NCI-H2029 (cell line): ENCODE results near the gene FBXO44.

ENCODE experiments used
- DNase-seq: peaks from one replicate; lab custom pipeline; 2025; lab: John Stamatoyannopoulos, UW

FBXO44 gene

DNA sequence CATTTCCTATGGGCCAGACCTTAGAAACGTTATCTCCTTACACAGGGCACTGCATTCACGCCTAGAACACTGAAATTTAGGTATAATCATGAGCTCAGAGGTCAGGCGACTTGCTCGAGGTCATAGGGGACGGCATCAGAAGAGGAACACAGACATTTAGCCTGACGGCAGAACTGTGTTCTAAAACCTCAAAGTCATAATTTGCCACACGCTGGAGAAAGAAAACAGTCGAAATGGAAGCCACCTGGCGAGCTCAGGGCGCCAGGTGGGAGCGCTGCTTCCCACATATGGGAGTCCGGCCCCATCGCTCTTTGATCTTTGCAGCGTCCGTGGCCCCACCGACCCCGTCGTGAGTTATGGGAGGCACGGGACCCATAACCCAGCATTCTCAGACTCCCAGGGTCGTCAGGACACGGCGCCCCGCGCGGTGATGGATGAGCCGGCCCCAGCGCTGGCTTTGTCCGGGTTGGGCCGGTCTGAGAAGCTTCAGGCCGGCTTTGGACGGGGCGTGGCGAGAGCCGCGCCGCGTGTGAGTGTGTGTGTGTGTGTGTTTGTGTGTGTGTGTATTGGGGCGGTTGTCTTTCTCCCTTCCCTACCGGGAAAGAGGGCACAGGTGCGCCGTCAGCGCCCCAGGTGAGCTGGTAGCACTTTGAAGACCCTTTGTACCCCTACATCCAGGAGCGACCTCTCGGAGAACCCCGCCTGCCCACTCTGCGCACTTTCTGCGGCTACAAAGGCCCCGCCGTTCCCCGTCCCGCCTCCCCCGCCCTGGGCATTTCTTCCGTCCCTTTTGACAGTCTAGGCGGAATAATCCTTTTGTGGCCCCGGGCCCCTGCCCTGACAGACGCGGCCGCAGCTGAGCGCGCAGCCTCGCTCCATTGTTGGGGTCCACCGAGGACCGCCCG lies 36.0 kb downstream of the FBXO44 start:
- peak; percentile 12 for DNase-seq

DNA sequence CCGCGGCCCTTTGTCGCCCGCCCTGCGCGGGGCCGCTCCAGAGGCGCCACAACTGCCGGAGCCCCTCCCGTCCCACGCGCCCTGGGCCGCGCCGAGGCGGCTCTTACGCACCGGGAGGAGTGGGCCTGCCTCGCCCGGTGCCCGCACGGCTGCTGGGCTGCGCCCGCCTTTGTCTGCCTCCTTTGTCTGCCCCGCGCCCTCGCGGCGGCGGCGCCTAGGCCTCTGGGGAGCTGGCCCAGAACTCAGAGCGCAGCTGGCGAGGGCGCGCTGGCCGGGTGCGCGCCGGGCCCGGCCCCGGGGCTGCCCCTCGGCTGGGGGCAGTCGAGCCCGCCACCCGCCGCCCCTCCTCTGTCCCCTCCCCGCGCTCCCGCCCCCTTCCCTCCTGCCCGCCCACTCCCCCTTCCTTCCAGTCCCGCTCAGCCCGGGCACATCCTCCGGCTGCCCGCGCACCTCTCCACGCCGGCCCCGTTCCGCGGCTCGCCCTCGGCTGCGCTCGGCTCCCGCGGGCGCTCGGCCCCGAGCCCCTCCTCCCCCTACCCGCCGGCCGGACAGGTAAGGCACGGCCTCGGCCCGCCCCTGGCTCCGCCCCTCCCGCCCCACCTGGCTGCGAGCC lies 36.7 kb downstream of the FBXO44 start, which contains the start of gene DRAXIN:
Gene DRAXIN, plus strand, starts transcription at position 409 of the 613 bp plus-strand sequence. CDS start 14,549 bp downstream, outside the sequence.
- peak; percentile 7 for DNase-seq

DNA sequence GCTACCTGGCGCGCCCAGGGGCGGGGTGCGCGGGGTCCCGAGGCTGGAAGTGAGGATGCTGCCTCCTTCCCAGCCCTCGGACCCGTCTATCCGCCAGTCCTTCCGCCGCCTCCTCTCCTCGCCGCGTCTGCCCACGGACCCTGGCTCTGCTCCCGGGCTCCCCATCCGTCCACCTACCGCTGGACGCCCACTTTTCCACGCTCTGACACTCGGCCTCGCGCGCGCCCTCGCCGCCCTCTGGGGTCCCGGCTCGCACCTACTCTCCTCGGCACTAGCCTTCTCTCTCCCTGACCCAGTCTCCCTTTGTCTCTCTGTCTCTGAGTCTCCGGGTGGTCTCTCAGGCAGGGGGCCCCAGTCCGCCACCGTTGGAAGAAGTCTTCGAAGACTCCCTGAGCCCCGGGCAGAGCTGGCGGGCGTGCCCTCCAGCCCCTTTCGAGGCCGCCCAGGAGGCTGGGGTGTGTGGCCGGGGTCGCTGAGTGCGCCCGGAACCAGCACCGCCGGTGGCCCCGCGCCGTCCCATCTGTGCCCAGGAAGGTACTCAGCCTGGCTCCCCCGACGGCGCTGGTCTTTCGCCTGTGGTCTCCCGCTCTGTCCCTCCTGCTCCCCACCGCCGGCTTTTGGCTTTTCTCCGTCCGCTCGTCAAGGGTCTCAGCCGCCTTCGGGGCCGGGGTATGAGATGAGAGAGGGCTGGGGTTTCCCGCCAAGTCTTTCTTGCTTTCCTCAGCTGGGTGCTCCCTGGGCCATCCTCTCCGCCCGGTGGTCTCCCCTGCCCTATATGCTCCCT lies 37.4 kb downstream of the FBXO44 start:
- DNase-seq: no peak

DNA sequence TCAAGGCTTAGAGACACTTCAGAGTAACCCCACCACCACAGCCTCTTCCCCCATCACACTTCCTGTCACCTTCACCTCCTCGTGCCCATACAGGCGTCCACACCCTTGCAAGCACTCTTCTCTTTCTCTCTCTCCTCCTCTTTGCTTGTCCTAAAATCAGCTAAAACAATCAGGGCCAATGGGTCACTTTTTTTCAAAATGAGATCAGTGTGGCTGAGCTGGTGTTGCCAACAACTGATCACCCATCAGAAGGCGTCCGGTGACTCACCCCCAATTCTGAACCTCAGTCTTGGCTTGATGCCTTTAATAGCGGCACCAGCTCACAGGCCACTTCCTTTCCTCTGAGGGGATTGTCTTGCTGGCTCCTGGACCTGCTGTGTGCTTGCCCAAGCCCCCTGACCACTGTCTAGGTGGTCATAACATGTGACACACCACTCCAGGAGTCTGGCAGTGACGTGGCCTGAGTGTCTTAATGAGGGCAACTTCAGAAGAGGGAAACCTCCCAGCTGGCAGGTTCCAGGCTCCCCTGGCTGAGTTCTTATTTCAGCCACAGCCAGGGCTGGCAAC lies 38.4 kb downstream of the FBXO44 start:
- no peak for DNase-seq

DNA sequence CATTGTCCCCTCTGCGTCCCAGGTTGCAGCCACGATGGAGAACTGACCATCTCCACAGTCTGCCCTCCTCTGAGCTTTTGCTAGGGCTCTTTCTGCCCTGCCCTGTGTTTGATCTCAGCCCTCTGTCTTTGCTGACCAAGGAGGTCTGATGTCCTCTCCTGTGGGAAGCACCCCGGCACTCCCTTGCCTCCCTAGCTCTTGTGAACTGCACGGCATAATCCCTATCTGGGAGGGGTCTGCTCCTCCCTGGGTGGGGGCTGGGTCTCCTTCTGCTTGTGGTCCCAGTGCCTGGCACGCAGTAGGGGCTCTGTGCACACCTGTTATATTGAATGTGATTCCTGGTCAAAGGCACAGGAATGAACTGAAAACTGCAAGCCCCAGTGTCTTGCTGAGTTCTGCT lies 39.2 kb downstream of the FBXO44 start:
- DNase-seq: no peak

DNA sequence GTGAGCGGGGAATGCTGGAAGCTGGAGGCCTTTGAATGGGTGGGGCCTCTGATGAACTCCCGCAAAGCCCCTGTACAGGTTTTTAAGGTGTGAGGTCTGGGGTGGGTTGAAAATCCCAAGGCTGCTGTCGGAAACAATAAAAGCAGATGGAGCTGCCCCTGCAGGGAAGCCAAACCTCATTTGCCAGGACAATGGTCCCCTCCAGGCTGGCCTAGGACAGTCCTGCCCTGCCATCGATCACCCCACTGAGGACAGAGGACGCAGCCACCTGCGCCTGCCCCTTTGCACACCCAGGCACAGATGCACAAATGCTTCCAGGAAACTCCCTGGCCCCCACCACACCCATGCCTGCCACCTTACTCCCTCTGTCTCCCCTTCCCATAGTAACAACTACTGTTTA lies 41.2 kb downstream of the FBXO44 start:
- no peak for DNase-seq

DNA sequence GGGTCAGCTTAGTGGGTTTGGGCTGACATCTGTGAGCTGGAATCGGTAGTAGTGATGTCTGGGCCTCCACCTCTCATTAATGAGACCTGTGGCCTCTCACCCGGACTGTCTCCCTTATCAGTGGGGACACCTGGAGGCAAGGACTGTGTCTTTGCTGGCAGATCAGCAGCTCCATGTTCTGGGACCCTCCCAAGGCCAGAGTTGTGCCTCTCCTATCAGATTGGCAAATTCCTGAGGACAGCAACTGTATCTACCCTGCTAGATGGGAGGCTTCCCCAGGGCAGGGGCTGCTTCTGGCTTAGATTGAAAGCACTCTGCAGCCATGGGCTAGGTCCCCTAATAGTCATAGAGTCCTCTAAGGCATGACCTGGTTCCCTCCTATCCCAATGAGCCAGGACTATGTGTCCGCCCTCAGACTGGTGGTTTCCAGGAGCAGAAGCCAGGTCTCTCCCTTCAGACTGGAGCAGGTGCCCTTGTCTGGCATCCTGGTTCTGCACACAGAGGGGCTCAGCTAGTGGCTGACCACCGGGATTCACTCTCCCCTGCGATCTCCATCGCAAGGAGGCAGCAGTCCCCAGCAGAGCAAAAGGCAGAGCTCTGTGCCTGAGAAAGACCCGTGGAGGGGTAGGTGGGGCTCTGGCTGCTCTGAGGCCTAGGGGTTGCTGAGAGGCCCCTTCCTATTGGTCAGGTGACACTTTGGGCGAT lies 42.7 kb downstream of the FBXO44 start:
- no peak for DNase-seq

DNA sequence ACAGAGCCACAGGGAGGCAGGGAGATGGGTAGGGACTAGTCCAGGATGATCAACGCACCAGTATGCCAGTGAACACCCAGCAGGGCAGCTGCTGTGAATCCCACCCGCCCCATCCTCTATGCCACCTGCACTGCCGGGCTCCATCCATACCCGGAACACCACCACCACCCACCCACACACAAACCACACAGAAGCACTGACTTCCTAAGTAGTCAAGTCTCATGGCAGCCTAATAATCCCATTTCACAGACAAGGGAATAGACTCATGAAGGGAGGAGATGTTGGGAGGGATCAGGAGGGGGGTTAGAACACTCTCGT lies 43.2 kb downstream of the FBXO44 start:
- no peak for DNase-seq

DNA sequence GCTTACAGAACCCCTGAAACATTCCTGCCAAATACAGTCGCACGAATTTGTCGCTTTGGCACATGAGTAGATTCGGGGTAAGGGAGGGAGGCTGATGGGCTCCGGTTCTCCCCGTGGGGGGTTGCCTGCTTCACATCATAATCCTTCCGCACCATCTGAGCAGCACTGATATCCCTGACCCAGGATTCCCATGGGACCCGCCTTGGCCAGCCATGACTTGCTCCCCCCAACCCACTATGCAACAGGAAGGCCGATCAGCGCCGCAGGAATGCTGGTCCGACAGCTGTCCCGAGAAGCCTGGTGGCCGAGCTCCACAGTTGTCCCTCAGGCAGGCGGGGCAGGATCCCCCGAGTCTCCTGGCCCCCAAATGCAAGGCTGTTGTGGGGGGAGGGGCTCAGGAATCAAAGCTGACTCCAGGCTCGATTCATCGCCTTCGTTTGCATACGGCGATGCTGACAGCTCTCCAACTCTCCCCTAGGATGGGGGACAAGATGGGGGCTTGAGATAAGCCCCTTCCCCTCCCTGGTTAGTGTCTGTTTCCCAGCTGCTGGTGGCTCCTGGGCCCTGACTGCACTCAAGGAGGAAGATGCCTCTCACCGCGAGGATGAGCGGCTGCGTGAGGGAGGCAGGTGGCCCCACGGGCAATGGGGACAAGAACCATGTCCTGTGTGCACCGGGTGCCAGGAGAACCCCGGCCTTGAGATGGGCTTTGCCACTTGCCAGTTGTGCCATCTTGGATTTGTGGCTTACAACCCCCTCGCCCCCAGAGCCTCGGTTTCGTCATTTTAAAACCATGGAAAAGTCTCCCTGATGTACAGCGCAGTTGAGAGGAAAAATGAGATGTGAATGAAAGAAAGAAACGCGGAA lies 46.2 kb downstream of the FBXO44 start:
- no peak for DNase-seq

DNA sequence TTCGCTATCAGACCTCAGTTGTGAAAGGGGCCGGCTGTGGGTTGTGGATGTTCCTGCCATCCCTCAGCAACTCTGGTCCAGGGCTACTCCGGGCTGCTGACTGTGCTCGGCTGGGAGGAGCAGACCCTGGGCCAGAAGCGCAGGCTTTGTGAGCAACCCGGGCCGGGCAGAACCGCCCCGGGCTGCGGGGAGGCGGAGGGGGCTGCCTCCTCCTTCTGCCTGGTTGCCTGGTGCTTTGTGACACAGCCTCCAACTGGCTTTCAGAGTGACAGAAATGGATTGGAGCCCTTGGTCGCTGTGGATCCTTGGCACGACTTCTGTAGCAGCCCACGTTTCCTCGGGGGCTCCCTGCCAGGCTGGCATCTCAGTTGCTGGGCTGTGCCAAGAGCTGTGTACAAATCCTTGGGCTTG lies 46.9 kb downstream of the FBXO44 start:
- DNase-seq: no peak

DNA sequence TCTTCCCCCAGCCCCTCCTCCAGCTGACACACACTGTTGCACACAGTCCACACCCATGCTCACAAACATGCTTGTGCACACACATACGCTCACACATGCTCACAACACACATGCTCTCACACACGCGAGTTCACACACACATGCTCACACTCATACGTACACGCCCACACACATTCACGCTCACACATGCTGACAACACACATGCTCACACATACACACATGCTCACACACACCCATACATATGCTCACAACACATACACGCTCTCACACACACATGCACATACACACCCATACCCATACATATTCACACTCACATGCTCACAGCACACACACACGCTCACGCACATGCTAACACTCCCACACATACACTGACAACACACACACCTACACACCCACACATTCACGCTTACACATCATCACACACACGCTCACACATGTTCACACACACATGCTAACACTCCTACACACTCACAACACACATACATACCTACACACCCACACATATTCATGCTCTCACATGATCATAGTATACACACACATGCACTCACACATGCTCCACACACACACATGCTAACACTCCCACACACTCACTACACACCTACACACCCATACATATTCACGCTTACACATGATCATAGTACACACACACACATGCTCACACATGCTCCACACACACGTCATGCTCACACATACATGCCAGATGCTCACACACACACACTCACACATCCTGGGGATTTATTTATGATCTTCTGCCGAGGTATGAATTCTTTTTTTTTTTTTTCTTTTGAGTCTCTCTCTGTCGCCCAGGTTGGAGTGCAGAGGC lies 47.5 kb downstream of the FBXO44 start:
- no peak for DNase-seq

DNA sequence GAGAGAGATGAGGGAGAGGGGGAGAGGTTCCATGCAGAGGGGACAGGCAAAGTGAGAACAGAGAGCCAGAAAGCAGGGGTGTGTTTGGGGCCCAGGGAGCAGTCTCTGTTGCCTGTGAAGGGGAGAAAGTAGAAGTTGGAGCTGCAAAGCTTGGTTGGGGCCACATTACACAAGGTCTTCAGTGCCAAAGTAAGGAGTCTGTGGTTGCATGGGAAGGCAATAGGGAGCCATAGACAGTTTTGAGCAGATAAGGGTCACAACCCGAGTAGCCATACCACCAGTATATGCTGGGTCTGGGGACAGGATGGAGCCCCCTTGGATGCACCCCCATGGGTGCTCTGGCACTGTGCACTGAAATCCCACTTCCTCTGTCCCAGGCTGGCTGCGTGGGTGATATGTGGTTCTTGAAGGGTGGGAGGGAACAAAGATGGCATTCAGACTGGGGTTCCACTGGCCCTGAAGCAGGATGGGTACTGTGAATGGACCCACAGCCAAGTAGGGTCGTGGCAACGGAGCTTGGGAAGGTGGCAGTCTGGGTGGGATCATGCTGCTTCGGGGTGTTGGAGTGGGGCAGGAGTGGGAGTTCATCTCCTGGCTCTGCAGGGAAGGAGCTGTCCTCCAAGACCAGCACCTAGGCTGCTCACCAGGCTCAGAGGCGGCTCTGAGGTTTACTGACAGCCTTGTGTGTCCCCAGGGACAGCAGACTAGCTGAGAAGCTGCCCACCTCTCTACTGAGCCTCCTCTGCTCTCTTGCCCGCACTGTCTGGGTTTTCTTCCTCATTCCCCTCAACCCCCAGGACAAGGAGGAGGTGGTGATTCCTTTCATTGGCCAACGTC lies 48.9 kb downstream of the FBXO44 start:
- no peak for DNase-seq

DNA sequence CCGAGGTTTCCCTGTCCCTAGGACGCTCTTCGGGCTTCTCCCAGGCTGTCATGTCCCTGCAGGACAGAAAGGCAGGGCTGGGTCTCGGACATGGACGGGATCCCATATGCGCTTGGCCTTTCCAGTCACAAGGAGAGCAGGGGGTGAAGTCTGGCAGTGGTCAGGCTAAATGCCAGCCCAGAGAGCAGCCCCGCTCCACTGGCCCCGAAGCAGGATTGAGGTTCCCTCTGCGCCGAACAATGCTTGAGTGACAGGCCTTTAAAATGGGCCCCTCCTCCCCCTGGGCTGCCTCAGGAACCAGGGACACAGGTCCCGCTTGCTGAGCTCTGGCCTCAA lies 49.5 kb downstream of the FBXO44 start:
- DNase-seq: no peak

DNA sequence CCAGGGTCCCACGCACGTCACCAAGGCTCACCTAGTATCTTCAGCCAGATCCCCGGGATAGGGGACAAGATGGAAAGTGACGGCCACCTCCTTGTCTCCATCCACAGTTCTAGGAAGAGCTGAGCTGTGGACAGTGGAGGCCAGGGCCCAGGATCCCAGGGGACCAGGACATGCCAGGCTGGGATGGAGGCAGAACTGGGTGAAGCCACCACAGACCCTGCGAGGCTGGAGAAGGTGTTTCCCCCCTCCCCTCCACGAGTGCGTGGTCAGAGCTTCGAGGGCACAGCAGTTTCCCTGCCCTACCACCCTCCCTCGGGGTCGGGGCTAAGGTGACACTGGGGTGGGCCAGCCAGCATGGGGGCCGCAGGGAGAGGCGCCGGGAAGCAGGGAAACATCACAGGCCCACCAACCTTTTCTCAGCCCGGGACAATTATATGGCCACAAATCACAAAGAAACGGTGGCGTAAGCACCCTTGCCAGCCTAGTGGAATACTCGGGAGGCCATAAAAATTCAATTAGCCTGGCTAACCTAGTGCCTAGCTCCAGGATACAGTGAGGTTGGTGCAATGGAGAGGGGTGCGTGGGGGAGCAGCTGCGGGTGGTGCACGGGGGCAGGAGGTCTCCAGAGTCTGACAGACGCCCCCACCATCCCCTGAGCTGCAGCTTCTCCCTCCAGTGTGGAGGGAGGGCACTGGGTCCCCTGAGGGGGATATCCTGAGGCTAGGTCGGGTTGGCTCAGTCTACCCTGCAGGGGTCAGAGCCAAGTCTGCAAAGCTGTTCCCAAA lies 50.2 kb downstream of the FBXO44 start:
- no peak for DNase-seq

DNA sequence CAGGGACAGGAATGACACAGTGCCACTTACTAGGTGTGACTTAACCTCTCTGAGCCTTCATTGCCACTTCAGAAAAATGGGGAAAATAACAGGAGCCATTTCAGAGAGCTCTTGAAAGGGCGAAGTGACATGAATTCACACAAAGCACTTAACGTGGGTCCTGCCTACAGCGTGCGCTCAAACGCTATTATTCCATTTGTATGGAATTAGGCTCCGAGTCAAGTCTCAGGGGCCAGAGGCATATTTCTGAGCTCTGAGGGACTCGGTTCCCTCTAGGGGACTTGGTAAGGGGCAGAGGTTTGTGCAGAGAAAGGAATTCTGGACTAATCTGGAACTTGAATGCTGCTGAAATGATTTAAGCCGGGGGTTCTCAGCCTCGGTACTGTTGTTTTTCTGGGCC lies 50.9 kb downstream of the FBXO44 start:
- no peak for DNase-seq

DNA sequence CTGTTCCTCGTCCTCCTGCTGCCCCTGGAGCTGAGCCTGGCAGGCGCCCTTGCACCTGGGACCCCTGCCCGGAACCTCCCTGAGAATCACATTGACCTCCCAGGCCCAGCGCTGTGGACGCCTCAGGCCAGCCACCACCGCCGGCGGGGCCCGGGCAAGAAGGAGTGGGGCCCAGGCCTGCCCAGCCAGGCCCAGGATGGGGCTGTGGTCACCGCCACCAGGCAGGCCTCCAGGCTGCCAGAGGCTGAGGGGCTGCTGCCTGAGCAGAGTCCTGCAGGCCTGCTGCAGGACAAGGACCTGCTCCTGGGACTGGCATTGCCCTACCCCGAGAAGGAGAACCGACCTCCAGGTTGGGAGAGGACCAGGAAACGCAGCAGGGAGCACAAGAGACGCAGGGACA lies 51.6 kb downstream of the FBXO44 start:
- no peak for DNase-seq

DNA sequence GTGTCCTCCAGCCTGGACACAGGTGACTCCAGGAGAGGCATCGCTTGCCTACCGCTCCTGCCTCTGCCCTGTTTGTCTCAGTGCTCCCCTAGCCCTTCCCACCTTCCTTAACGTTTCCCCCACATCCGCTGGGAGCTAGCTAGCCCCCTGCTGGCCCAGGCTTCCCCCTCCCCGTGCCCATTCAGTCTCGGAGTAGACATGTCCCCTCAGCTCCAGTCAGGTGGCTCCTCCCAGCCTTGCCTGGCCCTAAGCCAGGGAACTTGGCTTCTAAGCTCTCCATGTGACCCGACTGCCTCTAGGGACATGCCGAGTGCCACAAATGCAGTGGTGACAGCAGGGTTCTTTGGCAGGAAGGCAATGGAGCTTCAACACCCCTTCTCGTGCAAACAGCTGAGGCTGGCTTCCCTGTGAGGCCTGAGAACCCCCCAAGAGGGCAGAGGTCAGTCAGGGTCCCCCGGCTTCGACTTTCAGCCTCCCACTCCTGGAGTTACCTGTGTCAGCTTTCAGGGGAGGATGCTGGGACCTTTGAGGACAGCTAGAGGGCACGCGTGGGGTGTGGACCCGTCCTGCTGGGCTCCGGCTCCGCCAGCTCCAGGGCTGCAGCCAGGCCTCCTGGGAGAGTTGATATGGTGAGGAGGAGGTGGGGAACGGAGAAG lies 53.1 kb downstream of the FBXO44 start:
- DNase-seq: peak; percentile 61
